ENCODE data around the gene TBC1D23. TPM values are rescaled to one million over a fixed set of nuclear protein-coding genes. Genes with fewer than 3 reads are reported as not detected.

TBC1D23 gene
- total and polyA plus RNA-seq, 9 of the 15 experiments (the other 6 are each of a cell fraction or from before 2014, with no cell fraction given) = 23.4 to 85.8 (median 43.7) TPM

DNA sequence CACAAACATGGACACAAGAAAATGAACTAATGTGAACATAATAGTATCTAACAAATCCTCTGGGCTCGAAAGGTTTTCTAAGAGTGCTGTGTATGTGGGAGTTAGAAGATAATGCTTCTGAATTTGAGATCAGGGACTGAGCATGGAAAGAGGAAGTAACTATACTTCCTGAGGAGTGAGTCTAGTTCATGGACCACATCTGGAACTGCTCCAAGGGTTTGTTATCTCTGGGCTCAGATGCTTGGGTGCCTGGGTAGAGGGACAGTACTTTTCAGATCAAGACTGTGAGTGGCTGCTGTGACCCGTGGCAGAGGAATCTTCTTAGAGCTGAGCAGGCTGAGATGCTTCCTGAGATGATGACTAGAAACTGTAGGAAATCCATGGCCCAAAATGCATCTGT lies 28.5 kb downstream of the TBC1D23 start (continued):
- TF ChIP-seq, protein P1, sequence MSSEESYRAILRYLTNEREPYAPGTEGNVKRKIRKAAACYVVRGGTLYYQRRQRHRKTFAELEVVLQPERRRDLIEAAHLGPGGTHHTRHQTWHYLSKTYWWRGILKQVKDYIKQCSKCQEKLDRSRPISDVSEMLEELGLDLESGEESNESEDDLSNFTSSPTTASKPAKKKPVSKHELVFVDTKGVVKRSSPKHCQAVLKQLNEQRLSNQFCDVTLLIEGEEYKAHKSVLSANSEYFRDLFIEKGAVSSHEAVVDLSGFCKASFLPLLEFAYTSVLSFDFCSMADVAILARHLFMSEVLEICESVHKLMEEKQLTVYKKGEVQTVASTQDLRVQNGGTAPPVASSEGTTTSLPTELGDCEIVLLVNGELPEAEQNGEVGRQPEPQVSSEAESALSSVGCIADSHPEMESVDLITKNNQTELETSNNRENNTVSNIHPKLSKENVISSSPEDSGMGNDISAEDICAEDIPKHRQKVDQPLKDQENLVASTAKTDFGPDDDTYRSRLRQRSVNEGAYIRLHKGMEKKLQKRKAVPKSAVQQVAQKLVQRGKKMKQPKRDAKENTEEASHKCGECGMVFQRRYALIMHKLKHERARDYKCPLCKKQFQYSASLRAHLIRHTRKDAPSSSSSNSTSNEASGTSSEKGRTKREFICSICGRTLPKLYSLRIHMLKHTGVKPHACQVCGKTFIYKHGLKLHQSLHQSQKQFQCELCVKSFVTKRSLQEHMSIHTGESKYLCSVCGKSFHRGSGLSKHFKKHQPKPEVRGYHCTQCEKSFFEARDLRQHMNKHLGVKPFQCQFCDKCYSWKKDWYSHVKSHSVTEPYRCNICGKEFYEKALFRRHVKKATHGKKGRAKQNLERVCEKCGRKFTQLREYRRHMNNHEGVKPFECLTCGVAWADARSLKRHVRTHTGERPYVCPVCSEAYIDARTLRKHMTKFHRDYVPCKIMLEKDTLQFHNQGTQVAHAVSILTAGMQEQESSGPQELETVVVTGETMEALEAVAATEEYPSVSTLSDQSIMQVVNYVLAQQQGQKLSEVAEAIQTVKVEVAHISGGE (CRISPR knock-in tag; IDR thresholded peaks at IDR 0.05) = no peak
- TF ChIP-seq RBM17 (IDR thresholded peaks at IDR 0.05; ENCODE audit: borderline replicate concordance, low read depth, low read length) (no peak), MCM7 (IDR thresholded peaks at IDR 0.05) (no peak), JUND (IDR thresholded peaks at IDR 0.05; ENCODE audit: borderline replicate concordance, low read depth, low read length) (peak; percentile 63; the same call in 1 of the 2 replicates), JUND (tag; IDR thresholded peaks at IDR 0.05; ENCODE audit: borderline replicate concordance, low read depth, low read length) (no peak; the same call in 2 of the 3 replicates), SREBF2 (CRISPR knock-in tag; IDR thresholded peaks at IDR 0.05) (no peak), RBM25 (IDR thresholded peaks at IDR 0.05; ENCODE audit: low read depth, low read length, severe bottlenecking) (no peak), ESRRA (IDR thresholded peaks at IDR 0.05; ENCODE audit: borderline replicate concordance, low read depth) (no peak), PHF8 (IDR thresholded peaks at IDR 0.05; ENCODE audit: borderline replicate concordance, low read length) (no peak), LARP7 (IDR thresholded peaks at IDR 0.05) (no peak), ELF1 (tag; IDR thresholded peaks at IDR 0.05) (no peak)
- TF ChIP-seq, protein P2, sequence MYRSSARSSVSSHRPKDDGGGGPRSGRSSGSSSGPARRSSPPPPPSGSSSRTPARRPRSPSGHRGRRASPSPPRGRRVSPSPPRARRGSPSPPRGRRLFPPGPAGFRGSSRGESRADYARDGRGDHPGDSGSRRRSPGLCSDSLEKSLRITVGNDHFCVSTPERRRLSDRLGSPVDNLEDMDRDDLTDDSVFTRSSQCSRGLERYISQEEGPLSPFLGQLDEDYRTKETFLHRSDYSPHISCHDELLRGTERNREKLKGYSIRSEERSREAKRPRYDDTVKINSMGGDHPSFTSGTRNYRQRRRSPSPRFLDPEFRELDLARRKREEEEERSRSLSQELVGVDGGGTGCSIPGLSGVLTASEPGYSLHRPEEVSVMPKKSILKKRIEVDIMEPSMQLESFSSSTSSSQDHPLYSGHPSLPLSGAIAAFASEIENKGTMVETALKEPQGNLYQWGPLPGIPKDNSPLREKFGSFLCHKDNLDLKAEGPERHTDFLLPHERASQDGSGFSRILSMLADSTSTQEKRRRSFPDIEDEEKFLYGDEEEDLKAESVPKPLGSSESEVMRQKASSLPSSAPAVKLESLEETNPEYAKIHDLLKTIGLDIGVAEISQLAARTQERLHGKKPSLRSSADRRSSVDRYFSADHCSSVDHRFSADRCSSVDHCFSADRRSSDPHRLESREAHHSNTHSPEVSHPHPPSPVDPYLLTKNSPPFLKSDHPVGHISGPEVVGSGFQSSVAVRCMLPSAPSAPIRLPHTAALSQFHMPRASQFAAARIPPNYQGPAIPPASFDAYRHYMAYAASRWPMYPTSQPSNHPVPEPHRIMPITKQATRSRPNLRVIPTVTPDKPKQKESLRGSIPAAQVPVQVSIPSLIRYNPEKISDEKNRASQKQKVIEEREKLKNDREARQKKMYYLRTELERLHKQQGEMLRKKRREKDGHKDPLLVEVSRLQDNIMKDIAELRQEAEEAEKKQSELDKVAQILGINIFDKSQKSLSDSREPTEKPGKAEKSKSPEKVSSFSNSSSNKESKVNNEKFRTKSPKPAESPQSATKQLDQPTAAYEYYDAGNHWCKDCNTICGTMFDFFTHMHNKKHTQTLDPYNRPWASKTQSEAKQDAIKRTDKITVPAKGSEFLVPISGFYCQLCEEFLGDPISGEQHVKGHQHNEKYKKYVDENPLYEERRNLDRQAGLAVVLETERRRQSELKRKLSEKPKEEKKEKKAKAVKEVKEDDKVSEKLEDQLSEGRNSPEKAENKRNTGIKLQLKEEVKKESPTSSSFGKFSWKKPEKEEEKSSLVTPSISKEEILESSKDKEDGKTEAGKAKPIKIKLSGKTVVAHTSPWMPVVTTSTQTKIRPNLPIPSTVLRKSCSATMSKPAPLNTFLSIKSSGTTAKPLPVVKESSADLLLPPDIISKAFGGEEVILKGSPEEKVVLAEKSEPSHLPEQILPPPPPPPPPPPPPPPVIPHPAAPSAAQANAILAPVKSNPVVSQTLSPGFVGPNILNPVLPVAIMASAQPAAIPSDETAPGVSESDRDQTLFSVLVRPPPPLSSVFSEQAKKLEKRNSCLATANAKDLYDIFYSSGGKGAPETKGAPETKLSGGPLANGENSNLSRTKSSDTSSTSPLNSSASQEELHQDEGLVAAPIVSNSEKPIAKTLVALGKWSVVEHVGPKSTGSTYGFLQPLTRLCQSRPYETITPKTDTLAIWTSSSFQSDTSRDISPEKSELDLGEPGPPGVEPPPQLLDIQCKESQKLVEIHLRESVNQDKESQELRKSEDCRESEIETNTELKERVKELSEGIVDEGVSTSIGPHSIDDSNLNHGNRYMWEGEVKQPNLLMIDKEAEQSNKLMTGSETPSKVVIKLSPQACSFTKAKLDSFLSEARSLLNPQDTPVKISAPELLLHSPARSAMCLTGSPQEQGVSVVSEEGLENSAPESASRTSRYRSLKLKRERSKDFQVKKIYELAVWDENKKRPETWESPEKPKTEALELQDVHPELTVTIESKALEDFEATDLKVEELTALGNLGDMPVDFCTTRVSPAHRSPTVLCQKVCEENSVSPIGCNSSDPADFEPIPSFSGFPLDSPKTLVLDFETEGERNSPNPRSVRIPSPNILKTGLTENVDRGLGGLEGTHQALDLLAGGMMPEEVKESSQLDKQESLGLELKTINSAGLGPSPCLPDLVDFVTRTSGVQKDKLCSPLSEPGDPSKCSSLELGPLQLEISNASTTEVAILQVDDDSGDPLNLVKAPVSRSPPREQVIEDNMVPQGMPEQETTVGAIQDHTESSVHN (IDR thresholded peaks at IDR 0.05; ENCODE audit: borderline replicate concordance in 1 of 2, low read depth in 1 of 2) = no peak
- TF ChIP-seq, protein P3, sequence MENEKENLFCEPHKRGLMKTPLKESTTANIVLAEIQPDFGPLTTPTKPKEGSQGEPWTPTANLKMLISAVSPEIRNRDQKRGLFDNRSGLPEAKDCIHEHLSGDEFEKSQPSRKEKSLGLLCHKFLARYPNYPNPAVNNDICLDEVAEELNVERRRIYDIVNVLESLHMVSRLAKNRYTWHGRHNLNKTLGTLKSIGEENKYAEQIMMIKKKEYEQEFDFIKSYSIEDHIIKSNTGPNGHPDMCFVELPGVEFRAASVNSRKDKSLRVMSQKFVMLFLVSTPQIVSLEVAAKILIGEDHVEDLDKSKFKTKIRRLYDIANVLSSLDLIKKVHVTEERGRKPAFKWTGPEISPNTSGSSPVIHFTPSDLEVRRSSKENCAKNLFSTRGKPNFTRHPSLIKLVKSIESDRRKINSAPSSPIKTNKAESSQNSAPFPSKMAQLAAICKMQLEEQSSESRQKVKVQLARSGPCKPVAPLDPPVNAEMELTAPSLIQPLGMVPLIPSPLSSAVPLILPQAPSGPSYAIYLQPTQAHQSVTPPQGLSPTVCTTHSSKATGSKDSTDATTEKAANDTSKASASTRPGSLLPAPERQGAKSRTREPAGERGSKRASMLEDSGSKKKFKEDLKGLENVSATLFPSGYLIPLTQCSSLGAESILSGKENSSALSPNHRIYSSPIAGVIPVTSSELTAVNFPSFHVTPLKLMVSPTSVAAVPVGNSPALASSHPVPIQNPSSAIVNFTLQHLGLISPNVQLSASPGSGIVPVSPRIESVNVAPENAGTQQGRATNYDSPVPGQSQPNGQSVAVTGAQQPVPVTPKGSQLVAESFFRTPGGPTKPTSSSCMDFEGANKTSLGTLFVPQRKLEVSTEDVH (IDR thresholded peaks at IDR 0.05; ENCODE audit: low read depth, partially characterized antibody) = no peak

Measured in K562 (cell line).